VCaP (cell line): Measurements from ENCODE around the gene HERC2.
"Not testable (repeated sequence)": the region's sequence is repeated elsewhere in the genome, so short reads cannot be mapped to it uniquely, and the experiment has no call there.

Experiments
- H3K27ac ChIP-seq: fragments of 450-650 bp; 2 replicates; pipeline ENCODE4 v1.5.1; 2017
- CTCF ChIP-seq: fragments of 450-650 bp; conservative IDR thresholded peaks from 2 replicates; pipeline ENCODE4 v1.5.1; 2017; ENCODE audit warnings: mild to moderate bottlenecking, moderate library complexity

HERC2 gene

GRCh38 chr15:28127036-28127435, 194.9 kb downstream of the HERC2 start:
- TF ChIP-seq CTCF, result no peak
- H3K27ac ChIP-seq, result no peak overlapping the region

- peak; percentile 84 for TF ChIP-seq CTCF
Observed at GRCh38 chr15:28125673-28126651, 196.0 kb downstream of the HERC2 start.

GRCh38 chr15:28124841-28125240, 197.1 kb downstream of the HERC2 start:
- no peak for TF ChIP-seq CTCF

More at GRCh38 chr15:28125673-28126651, 196.0 kb downstream of the HERC2 start:
- H3K27ac ChIP-seq, result no peak overlapping the region

GRCh38 chr15:28123408-28124023, 198.5 kb downstream of the HERC2 start:
- no peak overlapping the region for H3K27ac ChIP-seq
- TF ChIP-seq CTCF, result peak; percentile 85

More at GRCh38 chr15:28124841-28125240, 197.1 kb downstream of the HERC2 start:
- H3K27ac ChIP-seq, result no peak overlapping the region

- H3K27ac ChIP-seq, result no peak overlapping the region
- no peak for TF ChIP-seq CTCF
Observed at GRCh38 chr15:28122038-28122949, 199.7 kb downstream of the HERC2 start.

- not testable (repeated sequence) for H3K27ac ChIP-seq
Observed at GRCh38 chr15:28121577-28121976, 200.4 kb downstream of the HERC2 start.

GRCh38 chr15:28120359-28120640, 201.7 kb downstream of the HERC2 start:
- TF ChIP-seq CTCF, result no peak
- H3K27ac ChIP-seq, result no peak overlapping the region
